Vagina (tissue), 2 donors: ENCODE results near the gene PCSK1N.

ENCODE experiments used
- POLR2A ChIP-seq, 2 donors: fragments of 450-650 bp; IDR thresholded peaks; one replicate each; pipeline ENCODE4 v1.6.1; 2017; ENCODE audit warnings: antibody characterized with exemption in 2 of 2, mild to moderate bottlenecking in 2 of 2, moderate library complexity in 2 of 2
- TF ChIP-seq, protein P1 (sequence below), 3 experiments: fragments of 450-650 bp in 2 of 3; fragments of 200-600 bp in 1 of 3; sonication (generic) in 1 of 3; IDR thresholded peaks; one replicate each; pipeline ENCODE4 v1.5.1; 2017 to 2019; ENCODE audit warnings: antibody characterized with exemption in 3 of 3, mild to moderate bottlenecking in 2 of 3, moderate library complexity in 2 of 3

DNA sequence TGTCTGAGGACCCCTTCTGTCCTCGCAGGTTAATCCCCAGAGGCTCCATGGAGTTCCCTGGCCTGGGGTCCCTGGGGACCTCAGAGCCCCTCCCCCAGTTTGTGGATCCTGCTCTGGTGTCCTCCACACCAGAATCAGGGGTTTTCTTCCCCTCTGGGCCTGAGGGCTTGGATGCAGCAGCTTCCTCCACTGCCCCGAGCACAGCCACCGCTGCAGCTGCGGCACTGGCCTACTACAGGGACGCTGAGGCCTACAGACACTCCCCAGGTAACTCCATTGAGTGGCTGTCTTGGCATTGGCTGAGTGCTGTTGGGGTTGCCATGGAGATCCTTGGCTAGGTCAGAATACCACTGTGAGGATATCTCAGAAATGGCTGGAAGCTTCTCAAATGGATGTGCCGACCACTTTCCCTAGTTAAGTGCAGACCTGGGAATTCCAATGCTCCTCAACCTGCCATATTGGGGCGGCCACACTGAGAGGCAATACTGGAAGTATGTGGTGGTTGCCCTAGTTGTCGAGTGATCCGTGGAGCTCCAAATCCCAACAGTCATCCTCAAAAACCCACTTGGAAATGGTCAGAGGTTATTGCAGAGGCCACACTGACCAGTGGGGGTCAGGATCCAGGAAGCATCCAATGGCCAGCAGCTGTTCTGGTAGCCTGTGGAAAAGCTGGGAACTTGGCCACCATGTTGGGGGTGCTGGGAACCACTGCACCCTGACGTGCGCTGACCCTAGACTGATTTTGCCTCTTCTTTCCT, 44.2 kb downstream of the PCSK1N start:
- TF ChIP-seq, protein P1, sequence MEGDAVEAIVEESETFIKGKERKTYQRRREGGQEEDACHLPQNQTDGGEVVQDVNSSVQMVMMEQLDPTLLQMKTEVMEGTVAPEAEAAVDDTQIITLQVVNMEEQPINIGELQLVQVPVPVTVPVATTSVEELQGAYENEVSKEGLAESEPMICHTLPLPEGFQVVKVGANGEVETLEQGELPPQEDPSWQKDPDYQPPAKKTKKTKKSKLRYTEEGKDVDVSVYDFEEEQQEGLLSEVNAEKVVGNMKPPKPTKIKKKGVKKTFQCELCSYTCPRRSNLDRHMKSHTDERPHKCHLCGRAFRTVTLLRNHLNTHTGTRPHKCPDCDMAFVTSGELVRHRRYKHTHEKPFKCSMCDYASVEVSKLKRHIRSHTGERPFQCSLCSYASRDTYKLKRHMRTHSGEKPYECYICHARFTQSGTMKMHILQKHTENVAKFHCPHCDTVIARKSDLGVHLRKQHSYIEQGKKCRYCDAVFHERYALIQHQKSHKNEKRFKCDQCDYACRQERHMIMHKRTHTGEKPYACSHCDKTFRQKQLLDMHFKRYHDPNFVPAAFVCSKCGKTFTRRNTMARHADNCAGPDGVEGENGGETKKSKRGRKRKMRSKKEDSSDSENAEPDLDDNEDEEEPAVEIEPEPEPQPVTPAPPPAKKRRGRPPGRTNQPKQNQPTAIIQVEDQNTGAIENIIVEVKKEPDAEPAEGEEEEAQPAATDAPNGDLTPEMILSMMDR (IDR thresholded peaks at IDR 0.05), result no peak
- TF ChIP-seq POLR2A (IDR thresholded peaks at IDR 0.05), result no peak
